ENCODE data around the gene CRLF1.
A peak's percentile ranks its signal among the peaks of the same experiment; 100 is the strongest.

CRLF1 gene

GRCh38 chr19:18646535-18647370 is 40.2 kb upstream of the CRLF1 start:
- no peak for DNase-seq (ENCODE audit: low read depth)

DNA sequence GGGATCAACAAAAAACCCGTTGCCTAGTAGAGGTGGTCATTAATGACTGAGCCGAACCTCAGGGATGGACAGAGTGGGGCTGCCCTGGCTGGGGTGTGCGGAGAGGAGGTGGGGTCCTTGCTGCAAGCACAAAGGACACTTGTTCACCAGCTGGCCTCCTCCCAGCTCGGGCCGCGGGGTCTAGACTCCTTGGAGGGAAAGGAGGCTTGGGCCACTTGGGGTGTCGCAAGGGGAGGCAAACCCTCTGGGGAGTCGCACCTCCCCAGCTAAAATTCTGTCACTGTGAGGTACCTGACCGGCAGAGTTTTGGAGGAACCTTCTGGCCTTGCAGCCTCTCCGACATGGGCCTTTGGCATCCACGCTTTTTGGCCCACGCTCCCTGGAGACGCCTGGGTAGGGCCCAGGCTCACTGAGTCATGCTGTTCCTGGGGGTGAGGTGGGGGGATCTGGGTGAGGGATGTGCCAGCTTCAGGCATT is 38.5 kb upstream of the CRLF1 start:
- no peak overlapping the region for H3K4me3 ChIP-seq (replicated peaks; ENCODE audit: low read depth, low read length)
- TF ChIP-seq, protein P1, sequence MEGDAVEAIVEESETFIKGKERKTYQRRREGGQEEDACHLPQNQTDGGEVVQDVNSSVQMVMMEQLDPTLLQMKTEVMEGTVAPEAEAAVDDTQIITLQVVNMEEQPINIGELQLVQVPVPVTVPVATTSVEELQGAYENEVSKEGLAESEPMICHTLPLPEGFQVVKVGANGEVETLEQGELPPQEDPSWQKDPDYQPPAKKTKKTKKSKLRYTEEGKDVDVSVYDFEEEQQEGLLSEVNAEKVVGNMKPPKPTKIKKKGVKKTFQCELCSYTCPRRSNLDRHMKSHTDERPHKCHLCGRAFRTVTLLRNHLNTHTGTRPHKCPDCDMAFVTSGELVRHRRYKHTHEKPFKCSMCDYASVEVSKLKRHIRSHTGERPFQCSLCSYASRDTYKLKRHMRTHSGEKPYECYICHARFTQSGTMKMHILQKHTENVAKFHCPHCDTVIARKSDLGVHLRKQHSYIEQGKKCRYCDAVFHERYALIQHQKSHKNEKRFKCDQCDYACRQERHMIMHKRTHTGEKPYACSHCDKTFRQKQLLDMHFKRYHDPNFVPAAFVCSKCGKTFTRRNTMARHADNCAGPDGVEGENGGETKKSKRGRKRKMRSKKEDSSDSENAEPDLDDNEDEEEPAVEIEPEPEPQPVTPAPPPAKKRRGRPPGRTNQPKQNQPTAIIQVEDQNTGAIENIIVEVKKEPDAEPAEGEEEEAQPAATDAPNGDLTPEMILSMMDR (IDR thresholded peaks at IDR 0.05; ENCODE audit: low read length, missing control alignments), result no peak
- no peak for DNase-seq (ENCODE audit: low read depth)

More at GRCh38 chr19:18646535-18647370, 40.2 kb upstream of the CRLF1 start:
- no peak overlapping the region for H3K4me3 ChIP-seq (replicated peaks; ENCODE audit: low read depth, low read length)
- TF ChIP-seq, protein P1 (IDR thresholded peaks at IDR 0.05; ENCODE audit: low read length, missing control alignments), result no peak

DNA sequence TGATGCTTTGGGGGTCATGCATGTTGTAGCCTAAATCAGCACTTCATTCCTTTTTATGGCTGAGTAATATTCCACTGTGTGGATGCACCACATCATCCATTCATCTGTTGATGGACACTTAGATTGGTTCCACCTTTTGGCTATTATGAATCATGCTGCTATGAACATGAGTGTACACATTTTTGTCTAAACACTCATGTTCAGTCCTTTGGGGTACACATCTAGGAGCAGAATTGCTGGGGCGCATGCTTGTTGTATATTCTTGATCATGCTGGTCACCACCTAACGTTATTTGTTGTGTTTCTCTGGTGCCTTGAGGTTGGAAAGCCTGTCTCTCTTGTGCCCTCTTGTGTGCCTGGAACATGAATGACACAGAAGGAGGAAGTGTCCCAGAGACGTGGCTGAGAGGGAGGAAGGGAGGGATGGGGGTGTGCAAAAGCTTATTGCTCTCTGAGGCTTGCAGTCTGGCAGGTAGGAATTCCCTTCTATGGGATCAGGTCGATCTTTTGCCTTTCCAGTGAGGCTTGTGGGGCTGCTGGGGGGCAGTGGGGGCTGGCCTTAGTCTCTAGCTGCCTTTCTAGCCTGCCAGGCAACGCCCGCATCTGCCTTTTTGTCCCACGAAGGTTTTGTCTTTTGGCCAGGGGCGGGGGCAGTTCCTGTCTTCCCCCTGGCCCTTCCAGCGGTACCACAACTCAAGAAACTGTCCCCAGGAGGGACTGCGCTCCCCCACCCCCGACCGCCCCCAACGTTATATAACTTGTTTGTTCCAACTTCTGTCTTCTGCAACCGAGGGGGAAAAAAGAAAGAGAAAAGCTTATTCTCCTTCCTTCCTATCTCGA is 37.8 kb upstream of the CRLF1 start:
- TF ChIP-seq, protein P1 (IDR thresholded peaks at IDR 0.05; ENCODE audit: low read length, missing control alignments), result no peak
- no peak overlapping the region for H3K4me3 ChIP-seq (replicated peaks; ENCODE audit: low read depth, low read length)
- DNase-seq (ENCODE audit: low read depth), result no peak

DNA sequence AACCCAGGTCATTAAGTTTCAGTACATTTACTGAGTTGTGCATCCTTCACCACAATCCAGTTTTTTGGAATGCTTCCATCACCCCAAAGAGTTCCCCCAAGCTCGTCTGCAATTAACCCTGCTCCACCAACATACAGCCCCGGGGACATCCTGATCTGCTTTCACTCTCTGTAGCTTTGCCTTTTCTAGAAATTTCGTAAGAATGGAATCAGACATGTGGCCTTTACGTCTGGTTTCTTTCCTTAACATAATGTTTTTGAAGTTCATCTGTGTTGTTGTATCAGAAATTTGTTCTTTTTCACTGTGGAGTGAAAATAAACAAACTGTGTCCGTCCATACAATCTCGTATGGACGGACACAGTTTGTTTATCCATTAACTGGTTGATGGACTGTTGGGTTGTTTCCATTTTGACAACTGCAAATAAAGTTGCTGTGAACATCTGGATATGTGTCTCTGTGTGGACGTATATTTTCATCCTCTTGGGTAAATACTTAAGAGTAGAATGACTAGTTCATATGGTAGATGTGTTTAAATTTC is 33.2 kb upstream of the CRLF1 start:
- no peak overlapping the region for H3K4me3 ChIP-seq (replicated peaks; ENCODE audit: low read depth, low read length)
- no peak for DNase-seq (ENCODE audit: low read depth)
- TF ChIP-seq, protein P1 (IDR thresholded peaks at IDR 0.05; ENCODE audit: low read length, missing control alignments), result no peak

DNA sequence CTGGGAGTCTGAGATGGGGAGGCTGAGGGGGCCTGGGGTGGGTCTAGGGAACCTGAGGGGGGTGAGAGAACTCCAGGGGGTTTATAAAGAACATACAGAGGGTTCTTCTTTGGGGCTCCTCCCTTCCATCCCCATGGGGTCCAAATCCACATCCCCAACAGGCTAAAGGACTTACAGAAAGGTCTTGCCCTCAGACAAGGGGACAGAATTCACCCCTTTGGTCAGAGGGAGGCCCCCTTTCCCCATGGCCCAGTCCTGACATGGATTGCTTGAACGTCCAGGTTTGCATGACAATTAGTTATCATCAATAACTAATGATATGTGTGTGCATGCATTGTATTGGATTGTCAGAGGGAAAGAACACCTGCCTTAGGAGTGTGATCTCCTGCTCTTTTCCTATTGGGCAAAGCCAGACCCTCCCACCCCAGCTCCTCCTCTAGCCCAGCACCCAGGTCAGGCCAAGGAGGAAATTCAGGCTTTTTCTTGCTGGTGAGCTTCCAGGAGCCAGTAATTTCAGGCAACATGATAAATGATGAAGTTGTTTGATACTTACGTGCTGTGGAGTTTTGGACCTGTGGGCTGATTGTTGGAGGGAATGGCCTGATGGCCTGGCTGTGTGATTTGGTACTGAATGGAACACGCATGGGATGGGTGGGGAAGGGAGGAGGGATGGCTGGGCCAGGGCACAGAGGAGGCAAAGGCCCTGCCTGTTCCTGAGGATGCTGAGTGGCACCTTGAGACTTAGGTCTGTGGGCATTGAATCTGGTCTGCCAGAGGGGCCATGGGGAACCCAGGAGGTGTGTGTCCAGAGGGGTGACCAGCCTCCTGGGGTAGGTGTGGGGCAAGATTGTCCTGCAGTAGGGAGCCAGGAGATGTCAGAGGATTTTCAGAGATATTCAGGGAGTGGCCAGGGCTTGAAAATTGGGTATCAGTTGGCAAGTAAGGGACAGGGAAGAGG is 31.4 kb upstream of the CRLF1 start:
- no peak for DNase-seq (ENCODE audit: low read depth)
- TF ChIP-seq, protein P1 (IDR thresholded peaks at IDR 0.05; ENCODE audit: low read length, missing control alignments), result no peak
- peak overlapping the region; percentile 74 for H3K4me3 ChIP-seq (replicated peaks; ENCODE audit: low read depth, low read length)
